NB4 (cell line): ENCODE measurements around the gene NHLH2.

Source experiments
- DNase-seq: peaks from one replicate; pipeline ENCODE4 v3.0.0; 2010; ENCODE audit warnings: low read depth
- H3K4me3 ChIP-seq: one replicate; pipeline ENCODE4 v1.5.1; 2011; ENCODE audit warnings: mild to moderate bottlenecking, low read depth, low read length, moderate library complexity
- CTCF ChIP-seq: IDR thresholded peaks from one replicate; pipeline ENCODE4 v1.5.1; 2012; ENCODE audit warnings: low read depth, low read length
- MAX ChIP-seq: IDR thresholded peaks from 2 replicates; pipeline ENCODE4 v1.6.1; 2011; ENCODE audit warnings: low read depth, low read length
- MYC ChIP-seq: IDR thresholded peaks from 2 replicates; pipeline ENCODE4 v1.6.1; 2011; ENCODE audit warnings: low read depth, low read length
- POLR2A ChIP-seq: IDR thresholded peaks from 2 replicates; pipeline ENCODE4 v1.6.1; 2011; ENCODE audit warnings: mild to moderate bottlenecking; ENCODE audit not compliant: insufficient read length; ENCODE audit errors: extremely low read depth

The NHLH2 gene

GRCh38 chr1:115879977-115880376 lies 39.1 kb upstream of the NHLH2 start:
- DNase-seq: peak; percentile 82
- H3K4me3 ChIP-seq: no peak overlapping the region
- TF ChIP-seq MYC: no peak
- peak; percentile 49 for TF ChIP-seq CTCF
- no peak for TF ChIP-seq MAX
- TF ChIP-seq POLR2A: no peak

GRCh38 chr1:115877511-115877910 lies 36.6 kb upstream of the NHLH2 start:
- DNase-seq: no peak
- TF ChIP-seq POLR2A (no peak), MAX (no peak), CTCF (no peak), MYC (no peak)
- no peak overlapping the region for H3K4me3 ChIP-seq

- TF ChIP-seq MYC: no peak
- no peak for TF ChIP-seq MAX
- TF ChIP-seq CTCF: no peak
- no peak for TF ChIP-seq POLR2A
- H3K4me3 ChIP-seq: no peak overlapping the region
- DNase-seq: peak; percentile 83
These were observed 34.0 kb upstream of the NHLH2 start for GRCh38 chr1:115874904-115875303.

GRCh38 chr1:115874497-115874896 lies 33.6 kb upstream of the NHLH2 start:
- TF ChIP-seq CTCF (no peak), POLR2A (no peak), MAX (no peak), MYC (no peak)
- DNase-seq: no peak
- no peak overlapping the region for H3K4me3 ChIP-seq

- TF ChIP-seq CTCF (no peak), MYC (no peak), POLR2A (no peak), MAX (no peak)
- no peak overlapping the region for H3K4me3 ChIP-seq
- peak; percentile 18 for DNase-seq
These were observed 32.3 kb upstream of the NHLH2 start for GRCh38 chr1:115873184-115873583.

- TF ChIP-seq CTCF: no peak
- no peak for TF ChIP-seq POLR2A
- no peak for TF ChIP-seq MYC
- no peak for TF ChIP-seq MAX
- no peak for DNase-seq
- no peak overlapping the region for H3K4me3 ChIP-seq
These were observed 28.1 kb upstream of the NHLH2 start for GRCh38 chr1:115869064-115869463.
